ENCODE data around the gene SFRP5. TPM values are rescaled to one million over a fixed set of nuclear protein-coding genes. Genes with fewer than 3 reads are reported as not detected.

Gene SFRP5
- total and polyA plus RNA-seq, 4 donors = 0.36 to 8.8 (median 2.6) TPM

GRCh38 chr10:97810446-97810845 lies 38.6 kb upstream of the SFRP5 start:
- Histone ChIP-seq H3K9me3 (ENCODE audit: control insufficient read depth, low read length) (no peaks in the 10 kb centered on the region), H3K4me3 (ENCODE audit: low read length in 2 of 2) (no peak overlapping the region), H3K36me3 (ENCODE audit: control insufficient read depth in 1 of 2, insufficient read depth in 2 of 2, low read length in 1 of 2) (no peaks in the 10 kb centered on the region), H3K27ac (ENCODE audit: low read depth in 1 of 2, low read length in 2 of 2) (no peak overlapping the region), H3K4me1 (ENCODE audit: control insufficient read depth in 1 of 2, insufficient read depth in 2 of 2, low read length in 2 of 2) (no peaks in the 10 kb centered on the region), H3K27me3 (ENCODE audit: control insufficient read depth in 1 of 2, insufficient read depth in 2 of 2, low read length in 1 of 2) (no peaks in the 10 kb centered on the region)
- 82 to 86% methylated on average over 7 of the region's 7 CpGs for WGBS, 2 donors
- DNase-seq = no peak
- intact Hi-C loops (cut with DNase I) = no loop called here
- ATAC-seq (ENCODE audit: low FRiP score) = no peak

DNA sequence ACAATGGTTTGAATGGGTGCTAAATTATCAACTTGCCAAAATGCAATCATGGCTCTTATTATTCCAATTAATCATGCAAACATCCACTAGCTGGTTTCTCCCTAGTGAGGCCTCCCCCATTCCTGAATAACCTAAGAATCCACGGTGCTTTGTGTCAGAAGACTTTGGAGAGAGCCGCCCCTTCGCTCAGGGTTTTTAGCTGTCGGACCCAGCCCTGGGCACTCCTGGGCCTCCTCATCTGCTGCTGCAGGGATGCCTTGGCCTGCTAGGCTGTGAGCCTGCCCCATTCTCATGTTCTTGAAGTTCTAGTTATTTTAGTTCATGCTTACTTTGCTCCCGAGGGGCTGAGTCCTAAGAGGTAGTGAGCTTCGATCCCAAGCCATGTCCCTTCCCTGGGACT lies 34.1 kb upstream of the SFRP5 start:
- intact Hi-C loops (cut with DNase I) = no loop called here
- no peak overlapping the region for H3K27ac ChIP-seq (ENCODE audit: low read depth in 1 of 2, low read length in 2 of 2)
- H3K27me3 ChIP-seq (ENCODE audit: control insufficient read depth in 1 of 2, insufficient read depth in 2 of 2, low read length in 1 of 2) = peaks cover 0 to 2% of the 10 kb centered on the region in 2 donors
- H3K4me3 ChIP-seq (ENCODE audit: low read length in 2 of 2) = no peak overlapping the region
- ATAC-seq (ENCODE audit: low FRiP score) (no peak), DNase-seq (no peak)
- WGBS, 2 donors = 72 to 78% methylated on average over 6 of the region's 6 CpGs
- H3K4me1 ChIP-seq (ENCODE audit: control insufficient read depth in 1 of 2, insufficient read depth in 2 of 2, low read length in 2 of 2) = no peaks in the 10 kb centered on the region
- H3K36me3 ChIP-seq (ENCODE audit: control insufficient read depth in 1 of 2, insufficient read depth in 2 of 2, low read length in 1 of 2) = no peaks in the 10 kb centered on the region
- H3K9me3 ChIP-seq (ENCODE audit: control insufficient read depth, low read length) = no peaks in the 10 kb centered on the region

- ATAC-seq (ENCODE audit: low FRiP score) = no peak
- no peak overlapping the region for H3K4me3 ChIP-seq (ENCODE audit: low read length in 2 of 2)
- no peaks in the 10 kb centered on the region for H3K36me3 ChIP-seq (ENCODE audit: control insufficient read depth in 1 of 2, insufficient read depth in 2 of 2, low read length in 1 of 2)
- no peaks in the 10 kb centered on the region for H3K9me3 ChIP-seq (ENCODE audit: control insufficient read depth, low read length)
- WGBS, 2 donors = 76 to 82% methylated on average over 12 of the region's 12 CpGs
- no peaks in the 10 kb centered on the region for H3K4me1 ChIP-seq (ENCODE audit: control insufficient read depth in 1 of 2, insufficient read depth in 2 of 2, low read length in 2 of 2)
- no peak for DNase-seq
- H3K27ac ChIP-seq (ENCODE audit: low read depth in 1 of 2, low read length in 2 of 2) = no peak overlapping the region
- H3K27me3 ChIP-seq (ENCODE audit: control insufficient read depth in 1 of 2, insufficient read depth in 2 of 2, low read length in 1 of 2) = peaks cover 0 to 2% of the 10 kb centered on the region in 2 donors
- intact Hi-C loops (cut with DNase I) = no loop called here
Observed at GRCh38 chr10:97805096-97805884, 33.5 kb upstream of the SFRP5 start.

DNA sequence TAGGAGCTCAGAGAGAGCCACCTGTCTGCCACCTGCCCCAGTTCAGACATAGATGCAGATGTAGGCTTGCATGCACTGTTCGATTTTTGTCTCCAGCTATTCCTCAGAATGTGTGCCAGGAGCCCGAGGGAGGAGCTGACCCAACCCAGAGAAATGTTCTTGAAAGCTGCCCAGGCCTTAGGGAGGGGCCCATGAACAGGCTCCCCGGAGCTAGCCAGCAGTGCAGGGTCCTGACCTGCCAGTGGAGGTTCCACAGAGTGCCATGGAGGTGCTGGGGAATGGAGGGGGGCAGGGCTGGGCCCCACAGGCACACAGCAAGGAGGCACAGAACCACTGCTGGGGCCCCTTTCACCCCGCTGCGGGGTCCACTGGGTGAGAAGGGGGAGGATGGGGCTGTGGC lies 29.6 kb upstream of the SFRP5 start:
- peaks cover 0 to 2% of the 10 kb centered on the region in 2 donors for H3K27me3 ChIP-seq (ENCODE audit: control insufficient read depth in 1 of 2, insufficient read depth in 2 of 2, low read length in 1 of 2)
- ATAC-seq (ENCODE audit: low FRiP score) (no peak), DNase-seq (no peak)
- no peaks in the 10 kb centered on the region for H3K4me1 ChIP-seq (ENCODE audit: control insufficient read depth in 1 of 2, insufficient read depth in 2 of 2, low read length in 2 of 2)
- H3K36me3 ChIP-seq (ENCODE audit: control insufficient read depth in 1 of 2, insufficient read depth in 2 of 2, low read length in 1 of 2) = no peaks in the 10 kb centered on the region
- 65% methylated on average over 5 of the region's 5 CpGs for WGBS, 2 donors
- intact Hi-C loops (cut with DNase I) = loop anchor here in 1 of 2 donors (5.0 kb wide), 1 partner anchor 51 kb away; no protein-coding TSS in a partner anchor
- peaks cover 4% of the 10 kb centered on the region for H3K9me3 ChIP-seq (ENCODE audit: control insufficient read depth, low read length)
- H3K4me3 ChIP-seq (ENCODE audit: low read length in 2 of 2) = no peak overlapping the region
- H3K27ac ChIP-seq (ENCODE audit: low read depth in 1 of 2, low read length in 2 of 2) = no peak overlapping the region

- intact Hi-C loops (cut with DNase I) = loop anchor here in 1 of 2 donors (5.0 kb wide), 1 partner anchor 52 kb away; no protein-coding TSS in a partner anchor
- no peak for DNase-seq
- no peak overlapping the region for H3K27ac ChIP-seq (ENCODE audit: low read depth in 1 of 2, low read length in 2 of 2)
- peaks cover 0 to 2% of the 10 kb centered on the region in 2 donors for H3K27me3 ChIP-seq (ENCODE audit: control insufficient read depth in 1 of 2, insufficient read depth in 2 of 2, low read length in 1 of 2)
- 86 to 88% methylated on average over 9 of the region's 9 CpGs for WGBS, 2 donors
- H3K4me1 ChIP-seq (ENCODE audit: control insufficient read depth in 1 of 2, insufficient read depth in 2 of 2, low read length in 2 of 2) = no peaks in the 10 kb centered on the region
- no peaks in the 10 kb centered on the region for H3K36me3 ChIP-seq (ENCODE audit: control insufficient read depth in 1 of 2, insufficient read depth in 2 of 2, low read length in 1 of 2)
- no peak for ATAC-seq (ENCODE audit: low FRiP score)
- H3K4me3 ChIP-seq (ENCODE audit: low read length in 2 of 2) = no peak overlapping the region
- peaks cover 4% of the 10 kb centered on the region for H3K9me3 ChIP-seq (ENCODE audit: control insufficient read depth, low read length)
Observed at GRCh38 chr10:97800474-97800873, 28.7 kb upstream of the SFRP5 start.

- Histone ChIP-seq H3K9me3 (ENCODE audit: control insufficient read depth, low read length) (peaks cover 4% of the 10 kb centered on the region), H3K27me3 (ENCODE audit: control insufficient read depth in 1 of 2, insufficient read depth in 2 of 2, low read length in 1 of 2) (peaks cover 0 to 2% of the 10 kb centered on the region in 2 donors), H3K36me3 (ENCODE audit: control insufficient read depth in 1 of 2, insufficient read depth in 2 of 2, low read length in 1 of 2) (no peaks in the 10 kb centered on the region), H3K4me1 (ENCODE audit: control insufficient read depth in 1 of 2, insufficient read depth in 2 of 2, low read length in 2 of 2) (no peaks in the 10 kb centered on the region), H3K4me3 (ENCODE audit: low read length in 2 of 2) (no peak overlapping the region), H3K27ac (ENCODE audit: low read depth in 1 of 2, low read length in 2 of 2) (no peak overlapping the region)
- WGBS, 2 donors = 91 to 94% methylated on average over 1 of the region's 1 CpG
- DNase-seq (no peak), ATAC-seq (ENCODE audit: low FRiP score) (no peak)
- intact Hi-C loops (cut with DNase I) = no loop called here
Observed at GRCh38 chr10:97798958-97799610, 27.3 kb upstream of the SFRP5 start.

DNA sequence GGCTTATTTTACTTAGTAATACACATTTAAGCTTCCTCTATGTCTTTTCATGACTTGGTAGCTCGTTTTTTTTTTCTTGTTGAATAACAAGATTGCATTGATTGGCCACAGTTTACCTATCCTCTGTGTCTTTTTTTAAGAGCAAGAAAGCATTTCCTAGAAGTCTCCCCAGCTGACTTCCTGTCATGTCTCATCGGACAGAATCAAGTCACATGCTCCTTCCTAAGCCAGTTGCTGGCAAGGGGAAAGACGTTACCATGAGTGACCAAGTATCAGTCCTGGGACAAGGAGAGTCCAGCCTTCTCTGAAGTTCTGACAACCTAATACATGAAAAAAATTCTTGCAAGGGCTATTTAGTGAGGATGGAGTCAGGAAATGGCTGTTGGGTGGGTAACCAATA lies 24.9 kb upstream of the SFRP5 start:
- no peak for ATAC-seq (ENCODE audit: low FRiP score)
- intact Hi-C loops (cut with DNase I) = no loop called here

DNA sequence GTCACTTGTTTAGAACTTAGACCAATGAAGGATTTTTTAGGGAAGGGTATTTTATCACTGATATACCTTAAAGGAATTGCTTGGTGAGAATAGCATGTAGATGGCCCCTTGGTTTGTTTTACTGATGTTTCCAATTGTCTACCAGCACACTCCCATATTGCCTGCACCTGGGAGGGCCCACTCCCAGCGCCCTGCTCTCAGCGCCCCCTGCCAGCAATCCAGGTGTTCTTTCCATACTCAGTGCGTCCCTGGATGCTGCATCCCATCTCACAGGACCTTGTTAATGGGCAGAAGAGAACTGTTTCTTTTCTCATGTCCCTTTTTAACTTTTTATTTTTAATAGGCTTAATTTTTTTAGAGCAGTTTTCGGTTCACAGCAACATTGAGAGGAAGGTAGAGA lies 24.1 kb upstream of the SFRP5 start:
- 47 to 53% methylated on average over 4 of the region's 4 CpGs for WGBS, 2 donors
- DNase-seq (no peak), ATAC-seq (ENCODE audit: low FRiP score) (no peak)
- no peaks in the 10 kb centered on the region for H3K4me1 ChIP-seq (ENCODE audit: control insufficient read depth in 1 of 2, insufficient read depth in 2 of 2, low read length in 2 of 2)
- H3K27me3 ChIP-seq (ENCODE audit: control insufficient read depth in 1 of 2, insufficient read depth in 2 of 2, low read length in 1 of 2) = no peaks in the 10 kb centered on the region
- peaks cover 4% of the 10 kb centered on the region for H3K9me3 ChIP-seq (ENCODE audit: control insufficient read depth, low read length)
- H3K4me3 ChIP-seq (ENCODE audit: low read length in 2 of 2) = no peak overlapping the region
- intact Hi-C loops (cut with DNase I) = no loop called here
- H3K36me3 ChIP-seq (ENCODE audit: control insufficient read depth in 1 of 2, insufficient read depth in 2 of 2, low read length in 1 of 2) = no peaks in the 10 kb centered on the region
- no peak overlapping the region for H3K27ac ChIP-seq (ENCODE audit: low read depth in 1 of 2, low read length in 2 of 2)

More for the DNA sequence above, 24.9 kb upstream of the SFRP5 start:
- no peaks in the 10 kb centered on the region for H3K36me3 ChIP-seq (ENCODE audit: control insufficient read depth in 1 of 2, insufficient read depth in 2 of 2, low read length in 1 of 2)
- H3K9me3 ChIP-seq (ENCODE audit: control insufficient read depth, low read length) = peaks cover 4% of the 10 kb centered on the region
- H3K4me3 ChIP-seq (ENCODE audit: low read length in 2 of 2) = no peak overlapping the region
- no peak for DNase-seq
- 43 to 44% methylated on average over 3 of the region's 3 CpGs for WGBS, 2 donors
- H3K27me3 ChIP-seq (ENCODE audit: control insufficient read depth in 1 of 2, insufficient read depth in 2 of 2, low read length in 1 of 2) = no peaks in the 10 kb centered on the region
- H3K27ac ChIP-seq (ENCODE audit: low read depth in 1 of 2, low read length in 2 of 2) = no peak overlapping the region
- H3K4me1 ChIP-seq (ENCODE audit: control insufficient read depth in 1 of 2, insufficient read depth in 2 of 2, low read length in 2 of 2) = no peaks in the 10 kb centered on the region

All from aorta (tissue), 5 donors.